Fibroblast of upper back skin (primary cell): ENCODE measurements around the gene TMEM174.
"Not testable (repeated sequence)": the region's sequence is repeated elsewhere in the genome, so short reads cannot be mapped to it uniquely, and the experiment has no call there.

Source experiments
- DNase-seq: peaks from one replicate; pipeline ENCODE4 v3.0.0-alpha.2; 2013

TMEM174 gene

DNA sequence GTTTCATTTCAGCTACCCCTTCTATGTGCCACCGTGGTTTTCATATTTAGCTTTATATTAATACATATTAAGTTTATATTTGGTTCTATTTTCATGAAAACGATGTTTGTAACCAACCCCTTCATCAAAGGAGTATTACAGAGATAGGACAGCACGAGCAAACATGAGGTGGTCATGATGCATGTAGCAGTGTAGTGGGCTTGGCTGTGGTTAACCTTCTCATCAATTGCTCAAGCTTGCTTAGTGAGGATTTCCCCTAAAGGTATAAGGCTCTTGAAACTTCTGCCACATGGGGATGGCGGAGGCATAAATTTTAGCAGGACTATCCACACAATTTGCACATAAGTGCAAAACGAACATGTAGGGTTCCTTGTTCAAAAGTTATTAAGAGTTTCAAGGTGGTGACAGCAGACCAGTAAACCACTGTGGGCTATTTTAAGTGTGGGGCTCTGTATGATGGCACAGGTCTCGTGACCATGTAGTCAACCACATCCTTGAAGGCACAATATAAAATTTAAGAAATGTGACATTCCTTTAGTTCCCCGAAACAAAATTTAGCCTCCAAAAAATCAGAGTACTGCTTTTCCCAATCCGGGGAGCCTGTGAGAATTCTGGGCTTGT lies 24.8 kb downstream of the TMEM174 start:
- DNase-seq, result no peak

DNA sequence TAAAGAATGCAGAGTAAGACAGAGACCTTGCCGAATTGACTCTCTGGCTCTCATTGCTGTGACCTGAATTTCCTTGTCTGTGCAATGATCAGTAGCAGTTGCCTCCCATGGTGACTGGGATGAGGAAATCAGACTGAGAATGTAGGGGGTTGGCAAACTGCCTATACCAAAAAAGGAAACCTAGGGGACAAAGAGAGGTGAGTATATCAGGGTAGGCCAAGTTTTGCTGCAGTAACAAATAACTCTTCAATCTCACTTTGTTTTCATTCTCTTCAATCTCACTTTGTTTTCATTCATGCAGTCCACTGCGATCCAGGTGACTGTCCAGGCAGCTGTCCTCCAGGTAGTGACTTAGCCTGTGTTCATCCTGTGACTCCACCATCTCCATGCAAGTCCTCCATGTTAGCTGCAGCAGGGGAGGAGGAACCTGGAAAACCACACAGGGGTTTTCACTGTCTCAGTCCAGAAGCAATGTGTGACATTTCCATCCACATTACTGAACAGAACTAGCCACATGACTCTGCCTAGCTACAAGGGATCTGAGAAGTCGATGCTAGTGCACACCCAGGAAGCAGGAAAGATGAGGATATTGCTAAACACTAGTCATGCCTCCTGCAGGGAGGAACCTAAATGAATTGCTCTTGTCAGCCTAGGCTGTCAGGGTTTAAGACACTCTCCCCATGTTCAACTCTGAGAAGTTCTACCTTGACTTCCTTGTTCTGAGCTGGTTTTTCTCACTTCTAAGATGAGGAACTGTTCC lies 26.0 kb downstream of the TMEM174 start:
- DNase-seq, result no peak

DNA sequence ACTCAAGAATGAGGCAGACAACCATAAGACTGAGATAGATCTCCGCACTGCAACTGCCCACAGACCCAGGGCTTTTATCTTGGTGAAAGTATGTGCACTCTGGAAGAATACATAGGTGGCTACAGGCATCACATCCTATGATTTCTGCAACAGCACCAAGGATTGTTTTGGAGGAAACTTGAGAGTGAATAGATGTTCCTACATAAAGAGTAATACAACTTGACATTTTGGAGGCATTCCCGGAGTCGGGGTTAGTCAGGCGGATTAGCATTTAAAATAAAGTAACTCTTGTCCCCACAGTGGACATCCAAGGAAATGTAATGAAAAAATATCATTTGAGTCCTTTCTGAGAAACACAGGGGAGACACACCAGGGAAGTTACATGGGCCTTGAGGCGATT lies 26.7 kb downstream of the TMEM174 start:
- DNase-seq, result peak; percentile 30

DNA sequence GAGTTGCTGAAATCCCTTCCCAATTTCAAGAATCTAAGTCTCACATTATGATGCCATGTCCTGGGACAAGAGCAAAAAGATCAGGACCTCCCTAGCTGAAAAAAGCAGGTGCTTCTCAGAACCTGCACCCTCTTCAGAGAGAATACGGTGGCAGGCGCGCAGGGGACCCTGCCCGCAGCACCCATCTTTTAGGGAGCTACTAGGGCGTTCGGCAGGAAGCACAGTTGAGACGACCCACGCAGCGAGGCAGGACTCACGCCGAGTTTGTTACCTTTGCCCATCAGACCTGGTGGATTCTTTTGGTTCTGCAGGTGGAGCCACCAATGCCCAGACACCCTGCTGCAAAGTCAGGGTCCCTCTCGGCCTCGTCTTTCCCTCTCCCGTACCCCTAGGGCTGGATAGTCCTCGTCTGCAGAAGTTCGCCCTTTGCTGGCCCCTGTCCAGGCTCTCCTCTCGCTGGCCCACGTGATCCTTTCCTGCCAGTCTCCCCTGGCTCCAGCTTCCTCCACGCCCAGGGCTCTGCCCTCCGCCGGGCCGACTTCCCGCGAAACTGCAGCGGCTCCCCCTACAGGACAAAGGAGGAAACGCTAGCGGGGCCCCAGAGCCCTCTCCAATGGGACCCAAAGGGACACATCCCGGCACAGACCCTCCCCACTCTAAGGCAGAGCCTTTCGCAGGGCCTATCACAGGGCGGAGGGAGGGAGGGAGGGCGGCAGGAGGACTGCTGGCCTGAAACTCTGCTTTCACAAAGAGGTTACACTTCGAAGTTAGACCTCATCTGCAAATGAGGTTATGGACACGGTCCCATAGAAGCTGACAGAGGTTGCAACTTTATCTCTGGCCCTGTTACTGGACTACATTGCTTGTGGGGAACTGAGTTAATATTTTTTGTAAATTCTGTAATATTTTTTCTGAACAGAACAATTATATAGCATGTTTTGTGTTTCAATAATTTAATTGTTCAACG lies 28.8 kb downstream of the TMEM174 start:
- peak; percentile 59 for DNase-seq

DNA sequence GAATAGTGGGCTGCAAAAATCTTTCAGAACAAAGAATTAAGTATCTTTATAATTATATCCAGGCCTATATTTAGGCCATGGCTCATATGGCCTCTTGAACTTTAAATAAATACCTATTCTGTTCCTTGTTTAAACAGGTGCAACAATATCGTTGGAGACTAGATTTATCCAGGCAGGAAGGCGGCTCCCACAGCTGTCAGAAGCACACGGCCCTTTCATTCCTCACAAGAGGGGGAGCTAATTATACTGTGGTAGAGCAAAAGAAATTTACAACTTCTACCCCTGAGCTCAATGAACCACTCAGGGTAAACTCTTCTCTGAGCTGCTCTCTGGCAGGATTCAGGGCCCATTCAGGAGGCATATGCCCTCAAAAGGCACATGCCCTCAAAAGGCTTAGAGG lies 31.3 kb downstream of the TMEM174 start:
- DNase-seq, result no peak

DNA sequence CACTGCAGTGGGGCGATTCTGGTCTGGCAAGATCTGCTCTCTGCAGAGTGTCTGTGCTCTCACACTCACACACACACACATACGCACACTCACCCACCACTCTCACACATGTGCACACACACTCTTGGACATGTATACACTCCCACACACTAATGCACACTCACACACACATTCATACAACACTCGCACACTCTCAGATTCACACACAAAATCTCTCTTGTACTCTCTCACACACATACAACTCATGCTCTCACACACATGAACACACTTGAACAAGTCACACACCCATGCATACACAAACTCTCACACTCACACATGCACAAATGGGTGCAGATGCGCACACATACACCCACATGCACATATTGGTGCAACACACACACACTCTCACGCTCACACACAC lies 31.7 kb downstream of the TMEM174 start:
- no peak for DNase-seq

DNA sequence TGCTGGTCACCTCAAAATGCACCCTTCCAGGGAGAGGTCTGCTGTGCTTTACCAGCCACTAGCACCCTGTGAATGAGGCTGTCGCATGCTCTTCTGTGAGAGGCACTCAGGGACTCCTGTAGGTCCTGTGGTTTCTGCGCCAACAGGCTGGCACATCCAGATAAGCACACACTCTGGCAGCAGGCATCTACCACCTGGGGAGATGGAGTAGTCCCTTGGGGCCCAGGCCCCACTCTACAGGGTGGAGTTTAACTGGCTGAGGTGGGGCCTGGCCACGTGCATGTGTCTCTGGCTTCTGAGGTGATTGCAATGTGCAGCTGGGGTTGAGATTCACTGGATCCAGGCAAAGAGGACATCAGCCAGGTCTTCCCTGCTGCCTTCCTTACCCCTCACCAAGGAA lies 32.3 kb downstream of the TMEM174 start:
- DNase-seq, result no peak

DNA sequence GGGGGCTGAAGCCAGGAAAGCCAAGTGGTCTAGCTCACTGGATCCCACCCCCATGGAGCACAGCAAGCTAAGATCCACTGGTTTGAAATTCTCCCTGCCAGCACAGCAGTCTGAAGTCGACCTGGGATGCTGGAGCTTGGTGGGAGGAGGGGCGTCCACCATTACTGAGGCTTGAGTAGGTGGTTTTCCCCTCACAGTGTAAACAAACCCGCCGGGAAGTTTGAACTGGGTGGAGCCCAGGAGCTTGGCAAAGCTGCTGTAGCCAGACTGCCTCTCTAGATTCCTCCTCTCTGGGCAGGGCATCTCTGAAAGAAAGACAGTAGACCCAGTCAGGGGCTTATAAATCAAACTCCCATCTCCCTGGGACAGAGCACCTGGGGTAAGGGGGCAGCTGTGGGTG lies 34.2 kb downstream of the TMEM174 start:
- not testable (repeated sequence) for DNase-seq

DNA sequence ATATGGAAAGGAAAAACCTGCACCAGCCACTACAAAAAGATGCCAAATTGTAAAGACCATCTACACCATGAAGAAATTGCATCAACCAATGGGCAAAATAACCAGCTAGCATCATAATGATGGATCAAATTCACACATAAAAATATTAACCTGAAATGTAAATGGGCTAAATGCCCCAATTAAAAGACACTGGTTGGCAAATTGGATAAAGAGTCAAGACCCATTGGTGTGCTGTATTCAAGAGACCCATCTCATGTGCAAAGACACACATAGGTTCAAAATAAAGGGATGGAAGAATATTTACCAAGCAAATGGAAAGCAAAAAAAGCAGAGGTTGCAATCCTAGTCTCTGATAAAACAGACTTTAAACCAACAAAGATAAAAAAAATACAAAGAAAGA lies 36.1 kb downstream of the TMEM174 start:
- not testable (repeated sequence) for DNase-seq

DNA sequence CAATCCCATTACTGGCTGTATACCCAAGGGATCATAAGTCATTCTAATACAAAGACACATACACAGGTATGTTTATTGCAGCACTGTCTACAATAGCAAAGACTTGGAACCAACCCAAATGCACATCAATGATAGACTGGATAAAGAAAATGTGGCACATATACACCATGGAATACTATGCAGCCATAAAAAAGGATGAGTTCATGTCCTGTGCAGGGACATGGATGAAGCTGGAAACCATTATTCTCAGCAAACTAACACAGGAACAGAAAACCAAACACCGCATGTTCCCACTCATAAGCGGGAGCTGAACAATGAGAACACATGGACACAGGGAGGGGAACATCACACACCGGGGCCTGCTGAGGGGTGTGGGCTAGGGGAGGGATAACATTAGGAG lies 39.7 kb downstream of the TMEM174 start:
- not testable (repeated sequence) for DNase-seq

DNA sequence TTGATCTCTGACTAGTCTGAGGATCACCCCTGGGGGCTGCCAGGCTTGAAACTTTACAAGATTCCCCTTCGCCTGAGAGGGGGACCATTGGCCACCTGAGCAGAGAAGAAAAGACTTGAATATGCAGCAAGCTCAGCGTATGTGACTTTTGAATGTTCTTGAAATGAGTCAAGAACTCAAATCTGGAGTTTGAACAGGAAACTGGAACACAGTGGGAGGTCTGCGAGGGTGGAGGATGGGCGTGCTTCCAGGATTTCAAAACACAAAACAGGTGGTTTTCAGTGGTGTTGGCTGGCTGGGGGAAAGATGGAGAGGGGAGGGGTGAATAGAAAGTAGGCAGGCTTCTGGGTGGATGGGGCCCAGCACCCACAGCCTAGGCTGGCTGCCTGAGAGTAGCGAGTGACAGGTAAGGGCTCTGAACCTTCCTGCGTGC lies 40.6 kb downstream of the TMEM174 start:
- peak; percentile 96 for DNase-seq

DNA sequence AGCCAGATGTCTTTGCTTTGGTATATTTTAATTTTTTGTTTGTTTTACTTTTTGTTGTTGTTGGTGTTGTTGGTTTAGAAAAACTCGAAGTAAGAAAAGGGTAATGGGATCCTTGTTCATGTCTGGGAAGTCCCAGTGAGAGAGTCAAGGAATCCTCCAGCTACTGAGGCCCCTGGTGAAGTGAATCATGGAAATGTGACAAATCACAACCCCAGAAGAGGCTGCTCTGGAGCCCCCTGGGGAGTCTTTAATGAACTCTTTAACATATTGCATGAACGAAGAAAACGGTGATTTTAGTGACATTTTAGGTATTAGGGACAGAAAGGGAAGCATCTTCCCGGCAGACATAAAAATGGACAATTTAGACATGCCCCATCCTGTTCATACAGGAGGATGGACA lies 41.3 kb downstream of the TMEM174 start:
- DNase-seq, result peak; percentile 42

DNA sequence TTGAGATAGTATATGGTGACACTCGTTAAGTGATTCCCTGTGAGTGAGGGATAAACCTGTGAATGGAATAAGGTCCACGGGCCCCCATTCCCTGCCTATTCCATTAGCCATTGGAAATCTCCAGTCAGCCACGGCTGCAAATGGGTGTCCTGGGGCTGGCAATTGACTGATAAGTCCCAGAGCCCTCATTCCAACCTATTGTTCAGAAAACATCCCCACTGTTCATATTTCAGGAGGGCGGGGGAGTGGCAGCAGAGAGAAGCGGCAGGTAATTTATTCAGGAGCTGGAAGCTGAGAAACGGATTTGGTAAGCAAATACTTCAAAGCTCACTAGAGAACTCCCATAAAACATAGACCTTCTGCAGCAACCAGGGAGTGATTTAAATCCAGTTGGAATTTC lies 42.0 kb downstream of the TMEM174 start:
- no peak for DNase-seq

DNA sequence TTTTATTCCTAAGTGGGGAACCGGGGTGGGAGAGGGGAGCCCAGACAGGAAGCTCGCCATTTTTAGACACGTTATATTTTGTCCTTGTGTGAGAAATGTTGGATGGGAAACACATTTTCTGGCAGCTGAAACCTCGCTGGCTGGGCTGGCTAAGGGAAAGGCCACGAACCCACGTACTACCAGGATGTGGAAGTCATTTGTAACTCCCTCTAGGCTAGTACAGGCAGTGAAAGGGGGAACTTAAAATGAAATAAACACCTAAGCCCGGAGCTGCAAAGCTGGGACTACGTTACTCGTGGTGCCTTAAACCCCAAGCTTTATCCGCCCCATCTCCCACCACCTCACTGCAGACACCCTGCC lies 42.5 kb downstream of the TMEM174 start:
- peak; percentile 25 for DNase-seq

DNA sequence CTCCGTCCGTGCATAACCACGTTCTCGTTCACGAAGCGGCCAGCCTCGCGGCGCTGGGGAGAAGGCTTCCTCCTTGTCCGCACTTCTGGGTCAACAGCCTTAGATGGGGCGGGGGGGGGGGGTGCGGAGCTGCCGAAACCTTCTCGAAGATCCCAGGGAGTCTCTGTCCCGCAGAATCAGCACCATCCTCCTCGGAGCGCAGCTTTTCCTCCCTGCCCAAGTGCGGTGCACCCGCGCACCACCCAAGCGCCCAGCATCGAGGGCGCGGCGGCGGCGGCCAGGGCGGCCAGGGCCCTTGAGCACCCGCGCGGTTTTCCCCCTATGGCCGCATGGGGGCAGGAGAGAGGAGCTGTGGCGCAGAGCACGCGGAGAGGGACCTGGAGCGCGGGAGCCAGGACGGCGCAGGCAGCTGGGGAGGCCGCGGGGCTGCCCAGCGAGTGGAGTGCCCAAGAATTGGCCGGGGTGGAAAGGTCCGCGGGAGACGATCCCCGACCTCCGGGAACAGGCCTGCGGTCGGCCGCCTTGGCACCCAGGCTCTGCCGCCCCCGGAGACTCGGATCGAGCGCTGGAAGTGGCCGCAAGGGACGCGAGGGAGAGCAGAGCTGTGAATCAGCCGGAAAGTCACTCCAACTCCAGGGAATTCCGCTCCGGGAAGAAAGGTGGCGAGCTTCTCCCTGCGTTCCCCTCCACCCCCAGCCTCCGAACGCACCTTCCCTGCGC lies 43.1 kb downstream of the TMEM174 start:
- peak; percentile 78 for DNase-seq

DNA sequence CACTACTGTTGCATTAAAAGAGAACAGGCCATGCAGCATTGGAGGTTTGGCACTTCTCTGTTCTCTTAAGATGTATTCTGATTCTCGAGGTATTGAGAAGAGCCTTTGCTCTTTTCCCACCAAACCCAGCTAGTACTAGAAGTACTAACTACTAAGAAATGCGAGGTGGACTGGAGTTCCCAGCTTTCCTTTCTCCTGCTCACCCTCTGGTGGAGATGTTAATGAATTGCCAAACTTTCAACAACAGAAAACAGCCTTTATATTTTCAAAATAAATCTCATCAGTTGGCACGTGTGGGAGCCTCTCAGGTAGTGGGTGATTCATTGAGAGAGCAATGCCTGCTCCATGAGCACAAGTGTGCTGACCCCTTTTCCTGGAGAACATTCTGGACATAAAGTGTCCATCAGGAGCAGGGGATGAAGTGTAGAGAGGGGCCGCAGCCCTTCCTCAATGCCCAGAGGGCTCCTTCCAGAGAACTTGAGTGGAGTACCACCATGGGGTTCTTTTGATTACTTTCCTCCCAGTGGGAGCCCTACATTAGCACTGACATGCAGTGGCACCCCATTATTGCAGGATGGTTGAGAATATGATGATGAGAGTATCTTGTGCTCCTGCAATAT lies 45.7 kb downstream of the TMEM174 start:
- peak; percentile 70 for DNase-seq

DNA sequence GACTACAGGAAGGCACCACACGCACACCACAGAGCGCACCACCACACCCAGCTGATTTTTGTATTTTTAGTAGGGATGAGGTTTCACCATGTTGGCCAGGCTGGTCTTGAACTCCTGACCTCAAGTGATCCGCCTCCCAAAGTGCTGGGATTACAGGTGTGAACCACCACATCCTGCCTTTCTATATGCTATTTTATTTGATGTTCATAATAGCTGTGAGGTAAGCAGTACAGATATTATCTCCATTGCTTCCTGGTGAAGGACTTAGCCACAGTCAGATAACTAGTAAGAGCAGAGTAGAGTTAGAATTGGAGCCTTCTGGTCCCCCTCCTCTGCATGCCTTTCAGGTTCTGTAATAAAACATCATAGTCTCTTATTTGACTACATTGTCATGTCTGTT lies 46.3 kb downstream of the TMEM174 start:
- not testable (repeated sequence) for DNase-seq

DNA sequence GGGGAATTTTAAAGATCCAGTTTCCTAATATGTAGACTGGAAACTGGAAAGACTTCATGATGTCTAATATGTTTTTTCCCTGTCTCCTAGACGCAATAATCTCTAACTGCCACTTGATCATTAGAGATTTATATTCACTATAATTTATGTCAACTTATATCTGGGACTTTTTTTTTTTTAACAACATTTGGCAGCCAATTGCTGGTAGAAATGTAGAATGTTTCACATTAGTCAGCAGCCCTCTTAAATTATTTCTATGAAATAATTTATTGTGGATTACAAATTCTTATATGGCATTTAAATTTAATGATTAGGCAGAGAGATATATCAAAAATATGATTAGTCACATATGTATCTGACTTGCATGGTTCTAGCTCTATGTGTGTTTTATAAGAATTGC lies 48.2 kb downstream of the TMEM174 start:
- DNase-seq, result peak; percentile 72

DNA sequence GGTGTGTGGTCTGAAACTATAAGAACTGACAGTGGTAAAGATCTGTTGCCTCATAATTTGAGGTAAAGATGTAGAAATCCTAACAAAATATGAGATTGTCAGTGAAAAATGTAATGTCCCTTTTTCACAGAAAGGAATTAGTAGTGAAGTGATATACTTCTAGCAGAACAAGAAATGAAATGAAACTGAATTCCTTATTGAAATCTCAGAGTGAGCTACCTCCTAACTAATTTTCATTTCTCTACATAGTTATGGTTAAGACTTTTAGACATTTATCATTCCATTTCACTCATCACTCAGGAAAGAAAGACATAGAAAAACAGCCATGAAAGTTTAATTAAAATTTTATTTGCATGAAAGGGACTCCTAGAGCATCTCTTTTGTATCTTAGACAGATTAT lies 48.7 kb downstream of the TMEM174 start:
- DNase-seq, result peak; percentile 74

DNA sequence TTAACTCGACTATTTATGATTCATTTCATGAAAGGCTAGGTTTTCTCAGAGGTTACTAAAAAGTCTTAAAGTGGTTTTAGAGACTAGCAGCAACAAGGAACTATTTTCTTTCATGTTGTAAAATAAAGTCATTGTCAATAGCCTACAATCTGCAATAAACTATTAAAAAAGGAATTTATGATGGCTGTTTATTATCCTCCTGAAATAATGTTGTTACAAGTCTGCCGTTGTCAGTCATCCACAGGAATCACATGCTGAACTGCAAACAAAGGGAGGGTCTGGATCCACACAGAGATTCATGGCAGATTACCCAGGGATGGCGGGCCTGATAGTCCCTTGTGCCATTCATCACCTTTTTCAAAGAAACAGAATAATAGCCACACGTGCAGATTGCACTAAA lies 49.2 kb downstream of the TMEM174 start:
- no peak for DNase-seq
